UCSD-AML1 (cell line): ENCODE data around the gene ARMC10.
"Not testable (repeated sequence)": the region's sequence is repeated elsewhere in the genome, so short reads cannot be mapped to it uniquely, and the experiment has no call there.

ENCODE experiments used
- DNase-seq: peaks from one replicate; lab custom pipeline; 2025; ENCODE audit not compliant: unreplicated experiment; lab: John Stamatoyannopoulos, UW

Gene ARMC10

GRCh38 chr7:103077318-103077717 lies 2.4 kb downstream of the ARMC10 start:
- DNase-seq: no peak

GRCh38 chr7:103078226-103078625 lies 3.3 kb downstream of the ARMC10 start:
- not testable (repeated sequence) for DNase-seq

- DNase-seq: no peak
These were observed 4.9 kb downstream of the ARMC10 start for GRCh38 chr7:103079836-103080235.

- no peak for DNase-seq
These were observed 6.0 kb downstream of the ARMC10 start for GRCh38 chr7:103080923-103081322.

GRCh38 chr7:103082497-103082896 lies 7.6 kb downstream of the ARMC10 start:
- DNase-seq: no peak

GRCh38 chr7:103083210-103083609 lies 8.3 kb downstream of the ARMC10 start:
- DNase-seq: no peak

GRCh38 chr7:103092321-103092720 lies 17.4 kb downstream of the ARMC10 start:
- not testable (repeated sequence) for DNase-seq

GRCh38 chr7:103093429-103093828 lies 18.5 kb downstream of the ARMC10 start:
- DNase-seq: no peak

GRCh38 chr7:103094102-103094501 lies 19.2 kb downstream of the ARMC10 start:
- DNase-seq: no peak

GRCh38 chr7:103095558-103095957 lies 20.6 kb downstream of the ARMC10 start:
- DNase-seq: not testable (repeated sequence)

GRCh38 chr7:103097041-103097440 lies 22.1 kb downstream of the ARMC10 start:
- no peak for DNase-seq

GRCh38 chr7:103100348-103100747 lies 25.4 kb downstream of the ARMC10 start:
- DNase-seq: no peak

- no peak for DNase-seq
These were observed 26.6 kb downstream of the ARMC10 start for GRCh38 chr7:103101543-103101942.

- no peak for DNase-seq
These were observed 31.2 kb downstream of the ARMC10 start for GRCh38 chr7:103106005-103106702.

GRCh38 chr7:103106703-103107070 lies 31.7 kb downstream of the ARMC10 start:
- not testable (repeated sequence) for DNase-seq

- DNase-seq: no peak
These were observed 38.2 kb downstream of the ARMC10 start for GRCh38 chr7:103113164-103113563.

- DNase-seq: no peak
These were observed 39.7 kb downstream of the ARMC10 start for GRCh38 chr7:103114576-103115008.

- no peak for DNase-seq
These were observed 40.8 kb downstream of the ARMC10 start for GRCh38 chr7:103115771-103116170.

GRCh38 chr7:103116511-103116910 lies 41.6 kb downstream of the ARMC10 start:
- DNase-seq: no peak

- no peak for DNase-seq
These were observed 42.1 kb downstream of the ARMC10 start for GRCh38 chr7:103116991-103117390.

GRCh38 chr7:103117465-103117864 lies 42.5 kb downstream of the ARMC10 start:
- DNase-seq: no peak

- no peak for DNase-seq
These were observed 44.9 kb downstream of the ARMC10 start for GRCh38 chr7:103119791-103120291.

- no peak for DNase-seq
These were observed 45.4 kb downstream of the ARMC10 start for GRCh38 chr7:103120362-103120761.
